GM19043 (cell line): ENCODE results near the gene RFLNA.

Experiments used
- ATAC-seq: cut with Tn5 transposase; IDR thresholded peaks from one replicate; pipeline ENCODE4 v1.9.1; 2021; ENCODE audit warnings: low read depth; ENCODE audit not compliant: unreplicated experiment

RFLNA gene

DNA sequence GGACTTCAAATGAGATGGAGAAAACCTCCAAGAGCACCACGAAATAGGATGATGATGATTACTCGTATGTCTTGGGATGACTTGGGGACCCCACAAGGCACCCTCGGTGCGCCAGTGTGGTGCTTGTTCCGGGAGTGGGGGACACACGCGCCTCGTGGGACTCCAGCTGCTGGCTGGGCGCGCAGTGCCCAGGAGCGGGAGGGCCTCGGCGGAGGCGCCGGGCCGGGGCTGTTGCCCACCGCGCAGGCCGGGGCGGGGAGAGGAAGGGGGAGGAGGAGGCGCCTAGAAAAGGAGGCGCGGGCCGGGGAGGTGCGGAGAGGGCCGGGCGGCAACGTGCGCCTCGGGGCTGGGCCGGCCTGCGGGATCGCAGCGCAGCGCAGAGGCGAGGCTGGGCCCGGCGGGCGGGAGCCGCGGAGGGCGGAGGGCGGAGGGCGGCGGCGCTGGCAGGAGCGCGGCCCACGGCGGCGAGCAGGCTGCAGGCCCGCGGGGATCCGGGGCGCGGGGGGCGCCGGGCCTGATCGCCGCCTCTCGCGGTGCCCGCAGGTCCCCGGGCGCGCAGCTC, at the start of gene RFLNA:
RFLNA (plus strand) TSS at position 314 of the 562 bp plus-strand sequence. CDS start 337 bp downstream, outside the sequence.
- ATAC-seq = no peak

GRCh38 chr12:124247331-124247730, 47.6 kb upstream of the RFLNA start:
- no peak for ATAC-seq

- ATAC-seq = no peak
Measured at GRCh38 chr12:124248941-124249825, 45.7 kb upstream of the RFLNA start.

DNA sequence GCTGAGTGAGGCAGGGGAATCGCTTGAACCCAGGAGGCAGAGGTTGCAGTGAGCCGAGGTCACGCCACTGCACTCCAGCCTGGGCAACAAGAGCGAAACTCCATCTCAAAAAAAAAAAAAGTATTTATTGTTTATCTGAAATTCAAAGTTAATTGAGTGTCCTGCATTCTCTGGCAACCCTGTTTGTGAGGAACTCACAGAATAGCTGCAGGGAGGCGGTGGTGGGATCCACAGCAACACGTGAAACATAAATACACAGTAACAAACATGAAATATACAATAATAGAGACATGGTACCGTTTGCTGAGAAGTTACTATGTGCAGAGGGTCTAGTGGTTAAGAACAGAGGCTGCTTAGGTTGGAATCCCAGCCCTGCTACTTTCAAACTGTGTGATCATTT, 43.7 kb upstream of the RFLNA start:
- no peak for ATAC-seq

GRCh38 chr12:124252964-124253363, 41.9 kb upstream of the RFLNA start:
- ATAC-seq = no peak

GRCh38 chr12:124254126-124254525, 40.8 kb upstream of the RFLNA start:
- ATAC-seq = no peak

DNA sequence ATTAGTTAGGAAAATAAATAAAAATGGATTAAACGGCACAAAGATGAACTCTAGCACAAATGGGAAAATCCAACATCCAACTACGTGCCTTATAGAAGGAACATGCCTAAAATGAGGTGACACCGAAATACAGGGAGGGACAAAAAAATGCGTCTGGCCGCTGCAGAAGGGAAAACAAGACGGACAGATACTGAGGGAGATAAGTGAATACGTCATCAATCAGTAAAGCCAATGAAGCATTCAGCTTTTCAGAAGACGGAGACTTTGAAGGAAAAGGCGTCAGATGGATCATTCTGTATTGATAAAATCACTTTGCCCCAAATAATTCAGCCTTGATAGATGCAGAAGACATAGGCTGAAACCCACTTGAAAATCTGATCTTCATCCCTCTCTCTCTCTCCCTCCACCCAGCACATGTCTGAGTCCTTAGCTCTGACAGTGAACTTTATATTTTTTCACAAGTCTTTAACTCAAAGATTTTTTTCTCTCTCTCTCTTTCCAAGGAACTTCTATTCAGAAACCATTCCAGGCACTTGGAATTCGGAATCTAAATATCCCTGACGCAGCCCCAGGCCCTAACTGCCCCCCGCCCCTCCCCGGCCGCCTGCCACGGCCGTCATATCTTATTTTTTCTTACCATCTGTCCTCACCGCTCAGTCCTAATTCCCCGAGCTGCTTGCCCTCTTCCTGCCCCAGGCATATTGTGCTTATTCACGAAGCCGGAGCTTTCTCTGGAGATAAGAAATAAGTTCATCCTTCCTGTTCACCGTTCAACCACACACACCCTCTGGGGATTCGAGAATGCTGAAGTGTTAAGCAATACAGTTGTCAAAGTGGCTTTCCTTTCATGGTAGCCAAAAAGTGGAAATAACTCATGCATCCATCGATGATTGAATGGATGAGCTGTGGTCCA, 35.5 kb upstream of the RFLNA start:
- no peak for ATAC-seq

DNA sequence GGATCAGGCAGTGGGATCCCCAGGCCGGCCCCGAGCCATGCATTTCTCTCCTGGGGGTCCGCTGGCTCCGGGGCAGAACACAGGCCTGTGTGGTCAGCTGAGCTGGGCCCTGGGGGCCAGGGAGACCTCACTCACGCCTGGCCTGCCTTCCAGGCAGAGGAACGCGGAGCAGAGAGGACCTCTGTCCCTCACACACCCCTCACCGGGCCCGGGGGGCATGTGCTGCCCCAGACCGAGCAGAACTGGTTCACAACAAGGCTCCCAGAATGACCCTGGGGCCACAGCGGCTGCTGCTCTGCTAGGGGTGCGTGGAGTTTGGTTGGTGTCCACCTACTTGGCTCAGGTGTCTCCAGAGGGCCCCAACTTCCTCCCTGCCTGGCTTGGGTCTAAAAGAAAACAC, 33.0 kb upstream of the RFLNA start:
- ATAC-seq = no peak

DNA sequence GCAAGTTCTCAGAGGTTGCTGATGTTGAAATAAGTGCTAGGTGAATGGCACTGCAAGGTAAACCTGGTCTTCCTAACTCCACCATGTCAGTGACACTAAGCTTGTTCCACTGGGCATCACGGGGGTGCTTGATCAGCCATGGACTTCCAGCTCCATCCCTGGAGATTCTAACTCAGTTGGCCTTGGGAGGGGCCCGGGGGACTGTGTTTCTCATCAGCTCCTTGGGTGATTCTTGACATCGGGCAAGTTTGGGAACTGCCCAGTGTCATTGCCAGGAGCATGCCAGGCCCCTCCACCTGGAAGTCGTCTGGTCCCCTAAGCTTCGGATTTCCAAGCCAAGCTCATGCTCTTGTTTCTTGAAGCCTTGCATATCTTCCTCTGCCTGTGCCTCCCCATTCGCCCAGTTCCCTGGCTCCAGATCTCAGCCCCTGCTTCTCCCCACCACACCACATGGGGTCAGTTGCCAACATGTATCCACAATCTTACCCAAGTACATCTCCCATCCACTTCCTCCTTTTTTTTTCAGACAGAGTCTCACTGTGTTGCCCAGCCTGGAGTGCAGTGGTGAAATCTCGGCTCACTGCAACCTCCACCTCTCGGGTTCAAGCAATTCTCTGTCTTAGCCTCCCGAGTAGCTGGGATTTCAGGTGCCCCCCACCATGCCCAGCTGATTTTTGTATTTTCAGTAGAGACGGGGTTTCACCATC, 30.7 kb upstream of the RFLNA start:
- no peak for ATAC-seq

- no peak for ATAC-seq
Measured at GRCh38 chr12:124264879-124265278, 30.0 kb upstream of the RFLNA start.

GRCh38 chr12:124267205-124267778, 27.6 kb upstream of the RFLNA start:
- no peak for ATAC-seq

GRCh38 chr12:124270671-124271070, 24.2 kb upstream of the RFLNA start:
- ATAC-seq = no peak

- ATAC-seq = no peak
Measured at GRCh38 chr12:124273630-124274029, 21.3 kb upstream of the RFLNA start.

GRCh38 chr12:124276337-124276736, 18.6 kb upstream of the RFLNA start:
- ATAC-seq = no peak

DNA sequence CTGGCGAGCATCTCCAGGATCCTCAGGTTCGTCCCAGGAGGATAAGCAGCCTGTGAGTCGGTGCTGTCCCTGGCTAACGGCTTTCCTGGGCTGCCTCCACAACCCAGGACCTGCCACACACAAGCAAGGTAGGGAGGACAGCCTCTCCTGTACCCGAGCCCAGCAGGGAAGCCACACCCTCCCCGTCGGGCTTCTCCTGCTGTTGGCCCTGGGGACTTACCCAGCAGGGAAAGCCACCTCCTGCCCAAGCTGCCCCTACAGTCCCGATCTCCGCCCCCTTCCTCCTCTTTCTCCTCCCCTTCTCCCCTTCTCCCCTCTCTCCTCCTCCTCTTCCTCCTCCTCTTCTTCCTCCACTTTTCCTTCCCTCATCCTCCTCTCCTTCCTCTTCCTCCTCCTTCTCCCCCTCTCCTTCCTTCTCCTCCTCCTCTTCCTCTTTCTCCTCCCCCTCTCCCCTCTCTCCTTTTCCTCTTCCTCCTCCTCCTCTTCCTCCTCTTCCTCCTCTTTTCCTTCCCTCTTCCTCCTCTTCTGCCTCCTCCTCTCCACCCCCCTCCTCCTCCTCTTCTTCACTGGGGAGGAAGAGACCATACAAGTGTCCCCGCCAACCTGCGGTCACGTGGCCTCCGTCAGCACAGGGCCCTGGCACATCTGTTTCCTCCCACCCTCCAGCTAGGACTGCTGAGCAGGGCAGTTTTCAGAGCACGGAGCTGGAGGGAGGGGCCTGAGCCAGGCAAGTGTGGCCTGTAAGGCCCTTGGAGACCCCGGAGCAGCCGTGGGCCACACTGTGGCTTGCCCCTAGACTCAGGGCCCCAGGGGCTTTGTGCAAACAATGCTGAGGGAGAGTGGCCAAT, 17.3 kb upstream of the RFLNA start:
- no peak for ATAC-seq

- ATAC-seq = no peak
Measured at GRCh38 chr12:124278389-124279101, 16.3 kb upstream of the RFLNA start.

- ATAC-seq = no peak
Measured at GRCh38 chr12:124279315-124279714, 15.6 kb upstream of the RFLNA start.

DNA sequence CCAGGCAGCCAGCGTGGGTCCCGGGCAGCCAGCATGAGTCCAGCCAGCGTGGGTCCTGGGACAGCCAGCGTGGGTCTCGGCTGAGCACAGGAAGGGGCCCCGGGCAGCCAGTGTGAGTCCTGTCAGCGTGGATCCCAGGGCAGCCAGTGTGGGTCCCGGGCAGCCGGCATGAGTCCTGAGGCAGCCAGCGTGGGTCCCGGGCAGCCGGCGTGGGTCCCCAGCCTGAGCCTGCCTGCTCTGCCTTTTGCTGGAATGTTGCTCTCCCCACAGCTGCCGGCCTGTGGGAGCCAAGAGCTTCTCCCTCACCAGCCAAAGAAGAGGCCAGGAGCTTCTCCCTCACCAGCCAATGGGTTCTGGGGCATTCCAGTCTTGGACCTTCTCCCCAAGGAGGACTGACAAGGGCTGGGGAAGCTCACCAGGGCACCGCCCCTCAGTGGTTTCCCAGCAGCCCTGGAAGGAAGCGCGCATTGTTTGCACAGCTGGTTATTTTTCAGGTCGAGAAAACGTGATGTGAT, 15.0 kb upstream of the RFLNA start:
- ATAC-seq = no peak
